ENCODE measurements around the gene SUN2. TPM values are rescaled to one million over a fixed set of nuclear protein-coding genes. Genes with fewer than 3 reads are reported as not detected.
A peak's percentile ranks its signal among the peaks of the same experiment; 100 is the strongest.

The SUN2 gene
- total and polyA plus RNA-seq, 5 donors from 2014 or later = 260 to 454 (median 331) TPM

GRCh38 chr22:38756711-38757463 lies 1.1 kb upstream of the SUN2 start:
- Mint-ChIP-seq H3K9me3 (peaks cover 0 to 3% (median 0%) of the 10 kb centered on the region in 7 donors), H3K36me3 (peaks cover 22% of the 10 kb centered on the region), H3K27ac (peak overlapping the region; percentile 93 to 96 (median 95)), H3K27me3 (no peaks in the 10 kb centered on the region), H3K4me1 (peaks cover 2 to 54% (median 43%) of the 10 kb centered on the region in 4 donors), H3K4me3 (peak overlapping the region; percentile 88 to 99 (median 95))
- ATAC-seq (ENCODE audit: low read depth in 2 of 2) (no peak), DNase-seq (peak in 2 of 3 donors; percentile 32 to 55)
- peaks cover 60% of the 10 kb centered on the region for H3K4me1 ChIP-seq (ENCODE audit: control insufficient read depth, insufficient read depth, low read length, poor library complexity, severe bottlenecking)
- peaks cover 14% of the 10 kb centered on the region for H3K36me3 ChIP-seq (ENCODE audit: control insufficient read depth, insufficient read depth, low read length)
- H3K27ac ChIP-seq (ENCODE audit: insufficient read depth, low read length, poor library complexity, severe bottlenecking) = peak overlapping the region; percentile 76
- peak overlapping the region; percentile 85 for H3K4me3 ChIP-seq (ENCODE audit: low read depth, low read length)
- no peaks in the 10 kb centered on the region for H3K9me3 ChIP-seq (ENCODE audit: control insufficient read depth in 2 of 2, low read length in 2 of 2)
- H3K27me3 ChIP-seq (ENCODE audit: control insufficient read depth, insufficient read depth, low read length) = no peaks in the 10 kb centered on the region

- H3K4me3 ChIP-seq (ENCODE audit: low read depth, low read length) = peak overlapping the region; percentile 96
- H3K9me3 Mint-ChIP-seq = peaks cover 0 to 3% (median 0%) of the 10 kb centered on the region in 7 donors
- H3K4me3 Mint-ChIP-seq = peak overlapping the region; percentile 98 to 100 (median 99)
- peaks cover 30% of the 10 kb centered on the region for H3K36me3 Mint-ChIP-seq
- no peaks in the 10 kb centered on the region for H3K9me3 ChIP-seq (ENCODE audit: control insufficient read depth in 2 of 2, low read length in 2 of 2)
- peak overlapping the region; percentile 94 to 96 (median 95) for H3K27ac Mint-ChIP-seq
- no peaks in the 10 kb centered on the region for H3K27me3 Mint-ChIP-seq
- DNase-seq = peak; percentile 51 to 64 (median 52)
- no peaks in the 10 kb centered on the region for H3K27me3 ChIP-seq (ENCODE audit: control insufficient read depth, insufficient read depth, low read length)
- peaks cover 5 to 68% (median 49%) of the 10 kb centered on the region in 4 donors for H3K4me1 Mint-ChIP-seq
- peaks cover 24% of the 10 kb centered on the region for H3K36me3 ChIP-seq (ENCODE audit: control insufficient read depth, insufficient read depth, low read length)
- ATAC-seq (ENCODE audit: low read depth in 2 of 2) = peak; percentile 2 to 12
- H3K27ac ChIP-seq (ENCODE audit: insufficient read depth, low read length, poor library complexity, severe bottlenecking) = peak overlapping the region; percentile 76
- H3K4me1 ChIP-seq (ENCODE audit: control insufficient read depth, insufficient read depth, low read length, poor library complexity, severe bottlenecking) = peaks cover 75% of the 10 kb centered on the region
Observed at GRCh38 chr22:38755155-38755910, 465 bp downstream of the SUN2 start.

- peaks cover 0 to 3% (median 0%) of the 10 kb centered on the region in 7 donors for H3K9me3 Mint-ChIP-seq
- DNase-seq = peak in 1 of 3 donors; percentile 71
Observed at GRCh38 chr22:38754751-38755154, 1.0 kb downstream of the SUN2 start.

GRCh38 chr22:38753948-38754750 lies 1.6 kb downstream of the SUN2 start:
- H3K27me3 Mint-ChIP-seq = no peaks in the 10 kb centered on the region
- peak overlapping the region; percentile 94 to 100 (median 95) for H3K27ac Mint-ChIP-seq
- ATAC-seq (ENCODE audit: low read depth in 2 of 2) = no peak
- Histone ChIP-seq H3K27me3 (ENCODE audit: control insufficient read depth, insufficient read depth, low read length) (no peaks in the 10 kb centered on the region), H3K27ac (ENCODE audit: insufficient read depth, low read length, poor library complexity, severe bottlenecking) (peak overlapping the region; percentile 76), H3K4me1 (ENCODE audit: control insufficient read depth, insufficient read depth, low read length, poor library complexity, severe bottlenecking) (peaks cover 80% of the 10 kb centered on the region), H3K9me3 (ENCODE audit: control insufficient read depth in 2 of 2, low read length in 2 of 2) (no peaks in the 10 kb centered on the region), H3K36me3 (ENCODE audit: control insufficient read depth, insufficient read depth, low read length) (peaks cover 36% of the 10 kb centered on the region), H3K4me3 (ENCODE audit: low read depth, low read length) (peak overlapping the region; percentile 96)
- peaks cover 0 to 3% (median 0%) of the 10 kb centered on the region in 7 donors for H3K9me3 Mint-ChIP-seq
- H3K36me3 Mint-ChIP-seq = peaks cover 37% of the 10 kb centered on the region
- peak overlapping the region; percentile 98 to 100 (median 99) for H3K4me3 Mint-ChIP-seq
- DNase-seq = peak in 1 of 3 donors; percentile 68
- peaks cover 5 to 73% (median 49%) of the 10 kb centered on the region in 4 donors for H3K4me1 Mint-ChIP-seq

More at GRCh38 chr22:38754751-38755154, 1.0 kb downstream of the SUN2 start:
- Mint-ChIP-seq H3K36me3 (peaks cover 34% of the 10 kb centered on the region), H3K4me3 (peak overlapping the region; percentile 98 to 100 (median 99)), H3K27ac (peak overlapping the region; percentile 94 to 96 (median 95)), H3K4me1 (peaks cover 5 to 73% (median 50%) of the 10 kb centered on the region in 4 donors), H3K27me3 (no peaks in the 10 kb centered on the region)
- ATAC-seq (ENCODE audit: low read depth in 2 of 2) = no peak
- Histone ChIP-seq H3K4me3 (ENCODE audit: low read depth, low read length) (peak overlapping the region; percentile 96), H3K27me3 (ENCODE audit: control insufficient read depth, insufficient read depth, low read length) (no peaks in the 10 kb centered on the region), H3K36me3 (ENCODE audit: control insufficient read depth, insufficient read depth, low read length) (peaks cover 30% of the 10 kb centered on the region), H3K9me3 (ENCODE audit: control insufficient read depth in 2 of 2, low read length in 2 of 2) (no peaks in the 10 kb centered on the region), H3K4me1 (ENCODE audit: control insufficient read depth, insufficient read depth, low read length, poor library complexity, severe bottlenecking) (peaks cover 81% of the 10 kb centered on the region), H3K27ac (ENCODE audit: insufficient read depth, low read length, poor library complexity, severe bottlenecking) (peak overlapping the region; percentile 76)

GRCh38 chr22:38751422-38752346 lies 4.1 kb downstream of the SUN2 start:
- Histone ChIP-seq H3K36me3 (ENCODE audit: control insufficient read depth, insufficient read depth, low read length) (peaks cover 57% of the 10 kb centered on the region), H3K4me1 (ENCODE audit: control insufficient read depth, insufficient read depth, low read length, poor library complexity, severe bottlenecking) (peaks cover 59% of the 10 kb centered on the region), H3K9me3 (ENCODE audit: control insufficient read depth in 2 of 2, low read length in 2 of 2) (no peaks in the 10 kb centered on the region), H3K27ac (ENCODE audit: insufficient read depth, low read length, poor library complexity, severe bottlenecking) (peak overlapping the region; percentile 82), H3K27me3 (ENCODE audit: control insufficient read depth, insufficient read depth, low read length) (no peaks in the 10 kb centered on the region), H3K4me3 (ENCODE audit: low read depth, low read length) (peak overlapping the region; percentile 71)
- ATAC-seq (ENCODE audit: low read depth in 2 of 2) = peak; percentile 59 to 63
- H3K27ac Mint-ChIP-seq = peak overlapping the region; percentile 95 to 100 (median 99)
- peaks cover 9 to 64% (median 30%) of the 10 kb centered on the region in 4 donors for H3K4me1 Mint-ChIP-seq
- H3K36me3 Mint-ChIP-seq = peaks cover 46% of the 10 kb centered on the region
- H3K4me3 Mint-ChIP-seq = peak overlapping the region; percentile 98 to 100 (median 99)
- peaks cover 0 to 3% (median 0%) of the 10 kb centered on the region in 7 donors for H3K9me3 Mint-ChIP-seq
- DNase-seq = peak; percentile 68 to 93 (median 86)
- H3K27me3 Mint-ChIP-seq = no peaks in the 10 kb centered on the region

GRCh38 chr22:38751066-38751421 lies 4.8 kb downstream of the SUN2 start:
- DNase-seq = no peak
- peak overlapping the region; percentile 82 for H3K27ac ChIP-seq (ENCODE audit: insufficient read depth, low read length, poor library complexity, severe bottlenecking)
- H3K27me3 ChIP-seq (ENCODE audit: control insufficient read depth, insufficient read depth, low read length) = no peaks in the 10 kb centered on the region
- H3K4me3 Mint-ChIP-seq = peak overlapping the region; percentile 98 to 100 (median 99)
- H3K36me3 Mint-ChIP-seq = peaks cover 46% of the 10 kb centered on the region
- H3K4me1 Mint-ChIP-seq = peaks cover 9 to 61% (median 28%) of the 10 kb centered on the region in 4 donors
- H3K36me3 ChIP-seq (ENCODE audit: control insufficient read depth, insufficient read depth, low read length) = peaks cover 64% of the 10 kb centered on the region
- peak overlapping the region; percentile 71 for H3K4me3 ChIP-seq (ENCODE audit: low read depth, low read length)
- peaks cover 53% of the 10 kb centered on the region for H3K4me1 ChIP-seq (ENCODE audit: control insufficient read depth, insufficient read depth, low read length, poor library complexity, severe bottlenecking)
- H3K9me3 Mint-ChIP-seq = peaks cover 0 to 3% (median 0%) of the 10 kb centered on the region in 7 donors
- no peaks in the 10 kb centered on the region for H3K27me3 Mint-ChIP-seq
- H3K9me3 ChIP-seq (ENCODE audit: control insufficient read depth in 2 of 2, low read length in 2 of 2) = no peaks in the 10 kb centered on the region
- ATAC-seq (ENCODE audit: low read depth in 2 of 2) = no peak
- H3K27ac Mint-ChIP-seq = peak overlapping the region; percentile 95 to 100 (median 99)
